ENCODE data around the gene NFIX.

GRCh38 chr19:13066226-13066625, 71.0 kb downstream of the NFIX start:
- TF ChIP-seq CTCF (IDR thresholded peaks at IDR 0.05) = no peak
- TF ChIP-seq POLR2A (IDR thresholded peaks at IDR 0.05) = no peak
